Fibroblast of pulmonary artery (primary cell): ENCODE results near the gene PTGIR.

Experiments
- DNase-seq: peaks from one replicate; pipeline ENCODE4 v3.0.0-alpha.2; 2010; ENCODE audit warnings: low read depth
- H3K4me3 ChIP-seq: replicated peaks from 2 replicates; pipeline ENCODE4 v1.5.1; 2011; ENCODE audit warnings: low read depth, mild to moderate bottlenecking, control low read depth, low read length, moderate library complexity
- CTCF ChIP-seq: IDR thresholded peaks from 2 replicates; pipeline ENCODE4 v1.5.1; 2011; ENCODE audit warnings: mild to moderate bottlenecking, control low read depth, low read length, inconsistent platforms; ENCODE audit errors: missing control alignments

PTGIR gene

GRCh38 chr19:46605356-46605821, 19.5 kb downstream of the PTGIR start:
- no peak for TF ChIP-seq CTCF
- no peak overlapping the region for H3K4me3 ChIP-seq
- no peak for DNase-seq

GRCh38 chr19:46604781-46605355, 20.0 kb downstream of the PTGIR start:
- no peak for TF ChIP-seq CTCF
- no peak overlapping the region for H3K4me3 ChIP-seq
- no peak for DNase-seq

- H3K4me3 ChIP-seq: peak overlapping the region; percentile 87
Observed at GRCh38 chr19:46603752-46604231, 21.1 kb downstream of the PTGIR start.

GRCh38 chr19:46603195-46603637, 21.7 kb downstream of the PTGIR start:
- DNase-seq: no peak
- no peak for TF ChIP-seq CTCF
- peak overlapping the region; percentile 87 for H3K4me3 ChIP-seq

More at GRCh38 chr19:46603752-46604231, 21.1 kb downstream of the PTGIR start:
- DNase-seq: no peak
- TF ChIP-seq CTCF: no peak

- no peak for TF ChIP-seq CTCF
- H3K4me3 ChIP-seq: peak overlapping the region; percentile 87
- DNase-seq: no peak
Observed at GRCh38 chr19:46602392-46603194, 22.3 kb downstream of the PTGIR start.

GRCh38 chr19:46601318-46602224, 23.3 kb downstream of the PTGIR start, which contains the start of gene CALM3:
TSS of gene CALM3 (plus strand) at chr19:46601330. CDS start at chr19:46601435, 105 bp downstream.
- peak within 1 kb of the TSS; percentile 87 for H3K4me3 ChIP-seq
- DNase-seq: no peak
- TF ChIP-seq CTCF: no peak
